Spleen (tissue), 7 donors: Measurements from ENCODE around the gene SASH3.

ENCODE experiments used
- CTCF ChIP-seq, 11 experiments: fragments of 200-600 bp in 7 of 11; fragments of 450-650 bp in 4 of 11; sonication (generic) in 4 of 11; IDR thresholded peaks in 8 of 11; conservative IDR thresholded peaks in 3 of 11; 1 replicate in 7 of 11; 2 replicates in 4 of 11; pipeline versions ENCODE4 v1.4.0 to v1.8.0; 2016 to 2021; ENCODE audit warnings: antibody characterized with exemption in 11 of 11, inconsistent platforms in 4 of 11, mild to moderate bottlenecking in 1 of 11
- POLR2A ChIP-seq, 3 donors: fragments of 450-650 bp; IDR thresholded peaks; one replicate each; pipeline ENCODE4 v1.5.1; 2017; ENCODE audit warnings: antibody characterized with exemption in 3 of 3, mild to moderate bottlenecking in 1 of 3
- POLR2AphosphoS5 ChIP-seq, 3 donors: sonication (generic); formaldehyde crosslinking; IDR thresholded peaks; one replicate each; pipeline ENCODE4 v1.5.1; 2017; ENCODE audit warnings: antibody characterized with exemption in 3 of 3
- donor health status: DM: no; HTN: no; CAD: no; lungs with moderate emphysema.
- donor health status: DM: no; HTN: no; CAD: no.
- donor health status: DM: no; HTN: no; CAD: no.

- TF ChIP-seq POLR2AphosphoS5 (IDR thresholded peaks at IDR 0.05) = no peak
- no peak for TF ChIP-seq CTCF (IDR thresholded peaks at IDR 0.05 in 8 of 11, conservative IDR thresholded peaks at IDR 0.05 in 3 of 11)
- TF ChIP-seq POLR2A (IDR thresholded peaks at IDR 0.05) = no peak
Measured at GRCh38 chrX:129843209-129843458, 63.4 kb downstream of the SASH3 start.
